ENCODE measurements around the gene GDI1. TPM values are rescaled to one million over a fixed set of nuclear protein-coding genes. Genes with fewer than 3 reads are reported as not detected.
A peak's percentile ranks its signal among the peaks of the same experiment; 100 is the strongest.

The GDI1 gene
- total RNA-seq, 1 donor from 2014 or later, result 143 TPM

- H3K4me3 Mint-ChIP-seq (ENCODE audit: unreplicated experiment), result no peak overlapping the region
- FAIRE-seq (no peak), DNase-seq (ENCODE audit: low read depth) (no peak)
Measured at GRCh38 chrX:154476821-154477220, 39.9 kb downstream of the GDI1 start.

GRCh38 chrX:154477891-154478477, 41.0 kb downstream of the GDI1 start:
- H3K4me1 ChIP-seq (ENCODE audit: insufficient read depth, low read length), result no peaks in the 10 kb centered on the region
- no peaks in the 10 kb centered on the region for H3K9me3 Mint-ChIP-seq (ENCODE audit: unreplicated experiment)
- DNase-seq (ENCODE audit: low read depth) (no peak), FAIRE-seq (no peak)
- no peaks in the 10 kb centered on the region for H3K27me3 ChIP-seq (ENCODE audit: insufficient read depth, low read length)
- H3K4me3 Mint-ChIP-seq (ENCODE audit: unreplicated experiment), result peak overlapping the region; percentile 83
- H3K27me3 Mint-ChIP-seq (ENCODE audit: low read depth, unreplicated experiment), result no peaks in the 10 kb centered on the region
- H3K4me2 ChIP-seq (ENCODE audit: low read length), result peak overlapping the region; percentile 89
- peak overlapping the region; percentile 33 for H3K27ac ChIP-seq (ENCODE audit: low read depth, low read length)
- peaks cover 3% of the 10 kb centered on the region for H4K20me1 ChIP-seq (ENCODE audit: insufficient read depth, low read length)
- H3K27ac Mint-ChIP-seq (ENCODE audit: unreplicated experiment), result peak overlapping the region; percentile 77
- TF ChIP-seq, protein P1, sequence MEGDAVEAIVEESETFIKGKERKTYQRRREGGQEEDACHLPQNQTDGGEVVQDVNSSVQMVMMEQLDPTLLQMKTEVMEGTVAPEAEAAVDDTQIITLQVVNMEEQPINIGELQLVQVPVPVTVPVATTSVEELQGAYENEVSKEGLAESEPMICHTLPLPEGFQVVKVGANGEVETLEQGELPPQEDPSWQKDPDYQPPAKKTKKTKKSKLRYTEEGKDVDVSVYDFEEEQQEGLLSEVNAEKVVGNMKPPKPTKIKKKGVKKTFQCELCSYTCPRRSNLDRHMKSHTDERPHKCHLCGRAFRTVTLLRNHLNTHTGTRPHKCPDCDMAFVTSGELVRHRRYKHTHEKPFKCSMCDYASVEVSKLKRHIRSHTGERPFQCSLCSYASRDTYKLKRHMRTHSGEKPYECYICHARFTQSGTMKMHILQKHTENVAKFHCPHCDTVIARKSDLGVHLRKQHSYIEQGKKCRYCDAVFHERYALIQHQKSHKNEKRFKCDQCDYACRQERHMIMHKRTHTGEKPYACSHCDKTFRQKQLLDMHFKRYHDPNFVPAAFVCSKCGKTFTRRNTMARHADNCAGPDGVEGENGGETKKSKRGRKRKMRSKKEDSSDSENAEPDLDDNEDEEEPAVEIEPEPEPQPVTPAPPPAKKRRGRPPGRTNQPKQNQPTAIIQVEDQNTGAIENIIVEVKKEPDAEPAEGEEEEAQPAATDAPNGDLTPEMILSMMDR (IDR thresholded peaks at IDR 0.05; ENCODE audit: insufficient read depth, low read depth, low read length), result no peak
- no peak for TF ChIP-seq EZH2 (IDR thresholded peaks at IDR 0.05; ENCODE audit: insufficient read depth, low read length)
- no peaks in the 10 kb centered on the region for H3K4me1 Mint-ChIP-seq (ENCODE audit: low read depth, unreplicated experiment)
- peaks cover 4% of the 10 kb centered on the region for H3K36me3 Mint-ChIP-seq (ENCODE audit: low read depth, unreplicated experiment)
- no peaks in the 10 kb centered on the region for H3K79me2 ChIP-seq (ENCODE audit: insufficient read depth, low read length)
- H3K9ac ChIP-seq (ENCODE audit: low read length), result peak overlapping the region; percentile 64
- no peak overlapping the region for H2AFZ ChIP-seq (ENCODE audit: low read depth, low read length)
- no peaks in the 10 kb centered on the region for H3K36me3 ChIP-seq (ENCODE audit: insufficient read depth, low read length)
- peak overlapping the region; percentile 50 for H3K4me3 ChIP-seq (ENCODE audit: insufficient read depth, low read depth, low read length)
- H3K9me3 ChIP-seq (ENCODE audit: insufficient read depth, low read depth, low read length), result no peaks in the 10 kb centered on the region

More at GRCh38 chrX:154476821-154477220, 39.9 kb downstream of the GDI1 start:
- H3K4me1 Mint-ChIP-seq (ENCODE audit: low read depth, unreplicated experiment), result no peaks in the 10 kb centered on the region
- Histone ChIP-seq H3K9ac (ENCODE audit: low read length) (no peak overlapping the region), H3K27ac (ENCODE audit: low read depth, low read length) (no peak overlapping the region), H3K4me2 (ENCODE audit: low read length) (no peak overlapping the region), H3K36me3 (ENCODE audit: insufficient read depth, low read length) (peaks cover 2% of the 10 kb centered on the region), H4K20me1 (ENCODE audit: insufficient read depth, low read length) (peaks cover 3% of the 10 kb centered on the region), H3K4me1 (ENCODE audit: insufficient read depth, low read length) (no peaks in the 10 kb centered on the region), H3K79me2 (ENCODE audit: insufficient read depth, low read length) (no peaks in the 10 kb centered on the region), H3K9me3 (ENCODE audit: insufficient read depth, low read depth, low read length) (no peaks in the 10 kb centered on the region), H3K27me3 (ENCODE audit: insufficient read depth, low read length) (no peaks in the 10 kb centered on the region), H3K4me3 (ENCODE audit: insufficient read depth, low read depth, low read length) (no peak overlapping the region), H2AFZ (ENCODE audit: low read depth, low read length) (no peak overlapping the region)
- H3K9me3 Mint-ChIP-seq (ENCODE audit: unreplicated experiment), result no peaks in the 10 kb centered on the region
- no peak for TF ChIP-seq EZH2 (IDR thresholded peaks at IDR 0.05; ENCODE audit: insufficient read depth, low read length)
- TF ChIP-seq, protein P1 (IDR thresholded peaks at IDR 0.05; ENCODE audit: insufficient read depth, low read depth, low read length), result no peak
- no peak overlapping the region for H3K27ac Mint-ChIP-seq (ENCODE audit: unreplicated experiment)
- H3K36me3 Mint-ChIP-seq (ENCODE audit: low read depth, unreplicated experiment), result no peaks in the 10 kb centered on the region
- H3K27me3 Mint-ChIP-seq (ENCODE audit: low read depth, unreplicated experiment), result no peaks in the 10 kb centered on the region

Data from astrocyte (in vitro differentiated cells and primary cell).